WTC11 (cell line): ENCODE data around the gene PPHLN1. TPM values are rescaled to one million over a fixed set of nuclear protein-coding genes. Genes with fewer than 3 reads are reported as not detected.
A peak's percentile ranks its signal among the peaks of the same experiment; 100 is the strongest.

Experiments
- ATF3 ChIP-seq: sonication (generic); formaldehyde crosslinking; conservative IDR thresholded peaks from 2 replicates; pipeline ENCODE4 v1.8.1; 2022; ENCODE audit warnings: mild to moderate bottlenecking, missing genetic modification reagents
- CBFB ChIP-seq: sonication (generic); formaldehyde crosslinking; IDR thresholded peaks from 2 replicates; pipeline ENCODE4 v1.8.1; 2022; ENCODE audit warnings: mild to moderate bottlenecking, low read depth, missing genetic modification reagents
- CREB1 ChIP-seq: sonication (generic); formaldehyde crosslinking; IDR thresholded peaks from 2 replicates; pipeline ENCODE4 v1.8.0; 2023; ENCODE audit warnings: mild to moderate bottlenecking, missing genetic modification reagents
- CREM ChIP-seq: sonication (generic); formaldehyde crosslinking; IDR thresholded peaks from 2 replicates; pipeline ENCODE4 v1.8.1; 2022; ENCODE audit warnings: mild to moderate bottlenecking, missing genetic modification reagents, moderate library complexity
- ETV6 ChIP-seq: sonication (generic); formaldehyde crosslinking; IDR thresholded peaks from 2 replicates; pipeline ENCODE4 v1.8.1; 2022; ENCODE audit warnings: mild to moderate bottlenecking, missing genetic modification reagents
- FOXJ3 ChIP-seq: sonication (generic); formaldehyde crosslinking; IDR thresholded peaks from 2 replicates; pipeline ENCODE4 v1.9.0; 2021; ENCODE audit warnings: missing genetic modification reagents, mild to moderate bottlenecking, borderline replicate concordance
- FOXK1 ChIP-seq: sonication (generic); formaldehyde crosslinking; IDR thresholded peaks from 2 replicates; pipeline ENCODE4 v1.8.0; 2022; ENCODE audit warnings: mild to moderate bottlenecking, moderate library complexity, missing genetic modification reagents
- FOXP1 ChIP-seq: sonication (generic); formaldehyde crosslinking; IDR thresholded peaks from 2 replicates; pipeline ENCODE4 v1.8.0; 2022; ENCODE audit warnings: missing genetic modification reagents, mild to moderate bottlenecking, moderate library complexity, borderline replicate concordance
- GRHL2 ChIP-seq: fragments of 250-450 bp; sonication (Bioruptor Pico); IDR thresholded peaks from 2 replicates; pipeline ENCODE4 v1.8.0; 2022; ENCODE audit warnings: mild to moderate bottlenecking, moderate library complexity; ENCODE audit not compliant: insufficient replicate concordance, severe bottlenecking
- MAX ChIP-seq: sonication (generic); formaldehyde crosslinking; IDR thresholded peaks from 2 replicates; pipeline ENCODE4 v1.8.0; 2022; ENCODE audit warnings: mild to moderate bottlenecking, missing genetic modification reagents
- NFATC4 ChIP-seq: fragments of 250-450 bp; sonication (Bioruptor Pico); IDR thresholded peaks from 2 replicates; pipeline ENCODE4 v1.9.0; 2021; ENCODE audit warnings: mild to moderate bottlenecking
- NFYB ChIP-seq: sonication (generic); formaldehyde crosslinking; conservative IDR thresholded peaks from 2 replicates; pipeline ENCODE4 v1.8.0; 2022; ENCODE audit warnings: low read depth, missing genetic modification reagents
- NR1H2 ChIP-seq: sonication (generic); formaldehyde crosslinking; IDR thresholded peaks from 2 replicates; pipeline ENCODE4 v1.9.0; 2021; ENCODE audit warnings: mild to moderate bottlenecking, moderate library complexity, missing genetic modification reagents
- OVOL2 ChIP-seq: fragments of 250-450 bp; sonication (Bioruptor Pico); IDR thresholded peaks from 2 replicates; pipeline ENCODE4 v1.9.0; 2021; ENCODE audit warnings: mild to moderate bottlenecking, borderline replicate concordance
- RELA ChIP-seq: sonication (generic); formaldehyde crosslinking; IDR thresholded peaks from 2 replicates; pipeline ENCODE4 v1.8.1; 2022; ENCODE audit warnings: missing genetic modification reagents, mild to moderate bottlenecking, borderline replicate concordance
- TEAD1 ChIP-seq: sonication (generic); formaldehyde crosslinking; IDR thresholded peaks from 2 replicates; pipeline ENCODE4 v1.8.0; 2022; ENCODE audit warnings: mild to moderate bottlenecking, missing genetic modification reagents
- ZBTB21 ChIP-seq: sonication (generic); formaldehyde crosslinking; IDR thresholded peaks from 2 replicates; pipeline ENCODE4 v1.8.1; 2023; ENCODE audit warnings: mild to moderate bottlenecking, missing genetic modification reagents, borderline replicate concordance
- ZNF219 ChIP-seq: sonication (generic); formaldehyde crosslinking; IDR thresholded peaks from 2 replicates; pipeline ENCODE4 v1.8.0; 2023; ENCODE audit warnings: missing genetic modification reagents, mild to moderate bottlenecking, borderline replicate concordance
- ZNF425 ChIP-seq: fragments of 250-450 bp; sonication (Bioruptor Pico); conservative IDR thresholded peaks from 2 replicates; pipeline ENCODE4 v1.9.0; 2021; ENCODE audit warnings: mild to moderate bottlenecking
- ZNF512 ChIP-seq: sonication (generic); formaldehyde crosslinking; IDR thresholded peaks from 2 replicates; pipeline ENCODE4 v1.8.1; 2022; ENCODE audit warnings: missing genetic modification reagents, borderline replicate concordance
- total RNA-seq: library from RNA; stranded (reverse); gene quantifications from 3 replicates; pipeline ENCODE4 v1.2.3, GENCODE V29; 2021
- TF ChIP-seq, protein P1 (sequence below): fragments of 200-600 bp; IDR thresholded peaks from 2 replicates; pipeline ENCODE4 v1.8.0; 2022; ENCODE audit warnings: antibody characterized with exemption
- TF ChIP-seq, protein P2 (sequence below): sonication (generic); formaldehyde crosslinking; IDR thresholded peaks from 2 replicates; pipeline ENCODE4 v1.8.0; 2023; ENCODE audit warnings: mild to moderate bottlenecking, missing genetic modification reagents
- TF ChIP-seq, protein P3 (sequence below): sonication (generic); formaldehyde crosslinking; IDR thresholded peaks from 2 replicates; pipeline ENCODE4 v1.8.0; 2022; ENCODE audit warnings: mild to moderate bottlenecking, missing genetic modification reagents
- TF ChIP-seq, protein P4 (sequence below): sonication (generic); formaldehyde crosslinking; IDR thresholded peaks from 2 replicates; pipeline ENCODE4 v1.8.0; 2023; ENCODE audit warnings: missing genetic modification reagents, mild to moderate bottlenecking, borderline replicate concordance

The PPHLN1 gene
- total RNA-seq, 1 experiment from 2014 or later, result 61.1 TPM

GRCh38 chr12:42482748-42483520, 157.0 kb downstream of the PPHLN1 start (continued):
- TF ChIP-seq MAX (CRISPR knock-in tag) (peak; percentile 24), RELA (CRISPR knock-in tag) (0 out of 2 replicates have a peak, but pooled peaks have one; percentile 65), CREB1 (no peak), GRHL2 (CRISPR knock-in tag) (no peak), OVOL2 (CRISPR knock-in tag) (no peak), TEAD1 (no peak), ZNF219 (no peak), CREM (CRISPR knock-in tag) (0 out of 2 replicates have a peak, but pooled peaks have one; percentile 13), ZNF425 (no peak), ZNF512 (CRISPR knock-in tag) (no peak), CBFB (CRISPR knock-in tag) (no peak), ZBTB21 (CRISPR knock-in tag) (0 out of 2 replicates have a peak, but pooled peaks have one; percentile 35), NFYB (CRISPR knock-in tag) (0 out of 2 replicates have a peak, but pooled peaks have one; percentile 12), NFATC4 (0 out of 2 replicates have a peak, but pooled peaks have one; percentile 21), FOXJ3 (CRISPR knock-in tag) (no peak), NR1H2 (CRISPR knock-in tag) (no peak), ETV6 (CRISPR knock-in tag) (0 out of 2 replicates have a peak, but pooled peaks have one; percentile 58), FOXP1 (CRISPR knock-in tag) (no peak), FOXK1 (CRISPR knock-in tag) (peak; percentile 53), ATF3 (CRISPR knock-in tag) (no peak)
- TF ChIP-seq, protein P1, sequence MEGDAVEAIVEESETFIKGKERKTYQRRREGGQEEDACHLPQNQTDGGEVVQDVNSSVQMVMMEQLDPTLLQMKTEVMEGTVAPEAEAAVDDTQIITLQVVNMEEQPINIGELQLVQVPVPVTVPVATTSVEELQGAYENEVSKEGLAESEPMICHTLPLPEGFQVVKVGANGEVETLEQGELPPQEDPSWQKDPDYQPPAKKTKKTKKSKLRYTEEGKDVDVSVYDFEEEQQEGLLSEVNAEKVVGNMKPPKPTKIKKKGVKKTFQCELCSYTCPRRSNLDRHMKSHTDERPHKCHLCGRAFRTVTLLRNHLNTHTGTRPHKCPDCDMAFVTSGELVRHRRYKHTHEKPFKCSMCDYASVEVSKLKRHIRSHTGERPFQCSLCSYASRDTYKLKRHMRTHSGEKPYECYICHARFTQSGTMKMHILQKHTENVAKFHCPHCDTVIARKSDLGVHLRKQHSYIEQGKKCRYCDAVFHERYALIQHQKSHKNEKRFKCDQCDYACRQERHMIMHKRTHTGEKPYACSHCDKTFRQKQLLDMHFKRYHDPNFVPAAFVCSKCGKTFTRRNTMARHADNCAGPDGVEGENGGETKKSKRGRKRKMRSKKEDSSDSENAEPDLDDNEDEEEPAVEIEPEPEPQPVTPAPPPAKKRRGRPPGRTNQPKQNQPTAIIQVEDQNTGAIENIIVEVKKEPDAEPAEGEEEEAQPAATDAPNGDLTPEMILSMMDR, result peak; percentile 84
- TF ChIP-seq, protein P2, sequence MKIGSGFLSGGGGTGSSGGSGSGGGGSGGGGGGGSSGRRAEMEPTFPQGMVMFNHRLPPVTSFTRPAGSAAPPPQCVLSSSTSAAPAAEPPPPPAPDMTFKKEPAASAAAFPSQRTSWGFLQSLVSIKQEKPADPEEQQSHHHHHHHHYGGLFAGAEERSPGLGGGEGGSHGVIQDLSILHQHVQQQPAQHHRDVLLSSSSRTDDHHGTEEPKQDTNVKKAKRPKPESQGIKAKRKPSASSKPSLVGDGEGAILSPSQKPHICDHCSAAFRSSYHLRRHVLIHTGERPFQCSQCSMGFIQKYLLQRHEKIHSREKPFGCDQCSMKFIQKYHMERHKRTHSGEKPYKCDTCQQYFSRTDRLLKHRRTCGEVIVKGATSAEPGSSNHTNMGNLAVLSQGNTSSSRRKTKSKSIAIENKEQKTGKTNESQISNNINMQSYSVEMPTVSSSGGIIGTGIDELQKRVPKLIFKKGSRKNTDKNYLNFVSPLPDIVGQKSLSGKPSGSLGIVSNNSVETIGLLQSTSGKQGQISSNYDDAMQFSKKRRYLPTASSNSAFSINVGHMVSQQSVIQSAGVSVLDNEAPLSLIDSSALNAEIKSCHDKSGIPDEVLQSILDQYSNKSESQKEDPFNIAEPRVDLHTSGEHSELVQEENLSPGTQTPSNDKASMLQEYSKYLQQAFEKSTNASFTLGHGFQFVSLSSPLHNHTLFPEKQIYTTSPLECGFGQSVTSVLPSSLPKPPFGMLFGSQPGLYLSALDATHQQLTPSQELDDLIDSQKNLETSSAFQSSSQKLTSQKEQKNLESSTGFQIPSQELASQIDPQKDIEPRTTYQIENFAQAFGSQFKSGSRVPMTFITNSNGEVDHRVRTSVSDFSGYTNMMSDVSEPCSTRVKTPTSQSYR (CRISPR knock-in tag), result no peak
- TF ChIP-seq, protein P3, sequence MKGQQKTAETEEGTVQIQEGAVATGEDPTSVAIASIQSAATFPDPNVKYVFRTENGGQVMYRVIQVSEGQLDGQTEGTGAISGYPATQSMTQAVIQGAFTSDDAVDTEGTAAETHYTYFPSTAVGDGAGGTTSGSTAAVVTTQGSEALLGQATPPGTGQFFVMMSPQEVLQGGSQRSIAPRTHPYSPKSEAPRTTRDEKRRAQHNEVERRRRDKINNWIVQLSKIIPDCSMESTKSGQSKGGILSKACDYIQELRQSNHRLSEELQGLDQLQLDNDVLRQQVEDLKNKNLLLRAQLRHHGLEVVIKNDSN (CRISPR knock-in tag), result no peak
- TF ChIP-seq, protein P4, sequence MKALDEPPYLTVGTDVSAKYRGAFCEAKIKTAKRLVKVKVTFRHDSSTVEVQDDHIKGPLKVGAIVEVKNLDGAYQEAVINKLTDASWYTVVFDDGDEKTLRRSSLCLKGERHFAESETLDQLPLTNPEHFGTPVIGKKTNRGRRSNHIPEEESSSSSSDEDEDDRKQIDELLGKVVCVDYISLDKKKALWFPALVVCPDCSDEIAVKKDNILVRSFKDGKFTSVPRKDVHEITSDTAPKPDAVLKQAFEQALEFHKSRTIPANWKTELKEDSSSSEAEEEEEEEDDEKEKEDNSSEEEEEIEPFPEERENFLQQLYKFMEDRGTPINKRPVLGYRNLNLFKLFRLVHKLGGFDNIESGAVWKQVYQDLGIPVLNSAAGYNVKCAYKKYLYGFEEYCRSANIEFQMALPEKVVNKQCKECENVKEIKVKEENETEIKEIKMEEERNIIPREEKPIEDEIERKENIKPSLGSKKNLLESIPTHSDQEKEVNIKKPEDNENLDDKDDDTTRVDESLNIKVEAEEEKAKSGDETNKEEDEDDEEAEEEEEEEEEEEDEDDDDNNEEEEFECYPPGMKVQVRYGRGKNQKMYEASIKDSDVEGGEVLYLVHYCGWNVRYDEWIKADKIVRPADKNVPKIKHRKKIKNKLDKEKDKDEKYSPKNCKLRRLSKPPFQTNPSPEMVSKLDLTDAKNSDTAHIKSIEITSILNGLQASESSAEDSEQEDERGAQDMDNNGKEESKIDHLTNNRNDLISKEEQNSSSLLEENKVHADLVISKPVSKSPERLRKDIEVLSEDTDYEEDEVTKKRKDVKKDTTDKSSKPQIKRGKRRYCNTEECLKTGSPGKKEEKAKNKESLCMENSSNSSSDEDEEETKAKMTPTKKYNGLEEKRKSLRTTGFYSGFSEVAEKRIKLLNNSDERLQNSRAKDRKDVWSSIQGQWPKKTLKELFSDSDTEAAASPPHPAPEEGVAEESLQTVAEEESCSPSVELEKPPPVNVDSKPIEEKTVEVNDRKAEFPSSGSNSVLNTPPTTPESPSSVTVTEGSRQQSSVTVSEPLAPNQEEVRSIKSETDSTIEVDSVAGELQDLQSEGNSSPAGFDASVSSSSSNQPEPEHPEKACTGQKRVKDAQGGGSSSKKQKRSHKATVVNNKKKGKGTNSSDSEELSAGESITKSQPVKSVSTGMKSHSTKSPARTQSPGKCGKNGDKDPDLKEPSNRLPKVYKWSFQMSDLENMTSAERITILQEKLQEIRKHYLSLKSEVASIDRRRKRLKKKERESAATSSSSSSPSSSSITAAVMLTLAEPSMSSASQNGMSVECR (CRISPR knock-in tag), result peak; percentile 78; the same call in 1 of the 2 replicates
